CD4-positive, alpha-beta T cell treated with Interleukin-4 for 1 hour (primary cell): Measurements from ENCODE around the gene TMEM108.

Experiments used
- DNase-seq, 2 donors: peaks; one replicate each; pipeline ENCODE4 v3.0.0-alpha.2; 2020 to 2022

Gene TMEM108

DNA sequence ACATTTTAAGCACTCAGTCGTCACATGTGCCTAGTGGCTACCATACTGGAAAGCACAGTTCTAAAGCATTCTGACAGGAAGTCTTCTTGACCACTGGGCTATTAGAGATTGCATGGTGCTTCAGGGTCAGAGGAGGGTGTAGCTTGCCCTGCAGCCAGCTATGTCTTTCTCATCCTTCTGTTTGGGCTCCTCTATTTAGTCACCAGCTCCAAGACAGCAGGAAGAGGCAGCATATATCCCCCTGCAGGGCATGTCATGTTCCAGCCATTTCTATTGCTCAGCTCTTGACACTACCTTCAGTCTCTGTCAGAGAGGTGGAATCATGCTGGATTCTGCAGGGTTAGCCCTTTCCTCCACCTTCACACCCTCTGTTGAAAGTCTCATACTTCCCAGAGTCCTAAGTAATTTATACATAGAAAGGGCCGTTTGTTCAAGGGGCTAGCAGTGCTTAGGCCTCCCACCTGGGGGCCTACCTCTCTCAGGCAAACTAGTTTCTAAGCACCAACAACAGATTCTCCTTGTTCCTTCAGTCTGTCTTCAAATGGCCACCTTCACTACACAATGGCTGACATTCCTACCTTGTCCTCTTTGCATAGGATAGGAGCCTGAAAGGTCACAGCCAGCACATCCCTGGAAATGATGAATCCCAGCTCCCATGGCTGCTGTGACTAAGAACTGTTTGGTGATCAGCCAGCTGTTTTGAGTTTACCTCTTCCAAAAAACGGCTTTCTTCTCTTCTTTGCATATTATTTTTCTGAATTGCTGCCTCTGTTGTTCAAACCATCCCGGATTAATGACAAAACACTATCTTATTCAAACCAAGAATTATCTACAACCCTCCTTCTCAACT lies 246.0 kb downstream of the TMEM108 start:
- no peak for DNase-seq

DNA sequence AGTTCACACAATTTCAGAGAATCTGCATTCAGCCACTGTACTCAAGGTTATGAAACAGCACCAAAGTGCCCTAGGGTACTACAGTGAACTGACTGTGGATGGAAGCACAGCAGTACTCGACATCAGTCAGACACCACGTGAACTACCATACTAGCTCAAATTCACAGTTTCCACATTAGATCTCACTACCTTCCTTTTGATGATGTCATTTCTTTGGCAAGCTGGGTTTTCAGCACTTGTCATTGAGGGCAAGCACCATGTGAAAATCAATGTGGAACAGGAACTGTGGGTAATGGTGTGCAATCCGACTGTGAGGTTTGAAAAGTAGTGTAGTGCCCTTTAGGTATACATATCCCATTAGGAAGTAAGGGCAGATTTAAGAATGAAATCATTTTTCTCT lies 251.1 kb downstream of the TMEM108 start:
- no peak for DNase-seq

DNA sequence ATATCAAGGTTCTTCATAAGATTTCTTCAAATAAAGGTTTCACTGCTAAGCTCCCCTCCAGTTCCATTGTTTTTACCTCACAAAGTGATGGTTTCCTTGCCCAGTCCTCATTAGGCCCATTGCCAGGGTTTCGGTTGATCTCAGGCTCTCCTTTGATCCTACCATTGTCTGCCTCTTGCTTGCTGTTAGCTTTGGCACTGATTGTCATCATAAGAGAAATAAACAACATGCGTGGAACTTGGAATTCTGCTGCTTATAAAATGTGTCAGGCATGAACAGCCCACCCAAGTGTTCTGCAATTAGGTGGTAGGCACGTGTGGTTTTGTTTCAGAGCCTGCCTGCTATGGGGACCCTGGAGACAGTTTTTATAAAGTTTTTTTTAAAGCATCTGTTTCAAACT lies 254.1 kb downstream of the TMEM108 start:
- no peak for DNase-seq

DNA sequence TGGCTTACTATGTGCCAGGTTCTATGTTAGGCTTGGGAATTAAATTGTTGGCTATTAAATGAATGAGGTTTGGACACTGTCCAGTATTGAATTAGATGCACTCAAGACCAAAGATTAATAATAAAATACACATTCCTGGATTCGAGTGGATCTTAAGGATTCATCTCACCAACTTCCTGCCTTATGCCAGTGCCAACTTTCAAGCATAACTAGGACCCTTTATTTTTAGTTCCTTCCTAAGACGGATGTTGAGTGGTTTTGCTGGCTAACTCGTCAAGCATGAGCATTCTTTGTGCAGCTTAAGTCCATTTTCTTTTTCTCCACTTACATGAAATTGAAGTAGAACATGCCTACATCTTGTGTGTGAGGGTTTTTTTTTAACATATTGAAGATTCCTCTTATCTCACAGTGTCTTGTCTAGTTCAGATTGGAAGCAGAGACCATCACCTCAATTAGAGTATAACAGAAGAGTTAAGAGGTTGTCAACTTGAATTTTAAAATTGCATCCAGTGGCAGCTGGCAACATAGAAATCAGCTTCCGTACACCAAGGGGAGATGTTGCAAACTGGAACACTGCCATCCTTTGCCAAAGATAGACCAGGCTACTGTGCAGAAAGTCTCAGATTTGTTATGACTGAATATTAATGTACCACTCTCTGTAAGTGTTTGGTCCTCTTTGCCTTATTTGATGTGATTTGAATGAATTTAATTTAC lies 255.4 kb downstream of the TMEM108 start:
- no peak for DNase-seq

DNA sequence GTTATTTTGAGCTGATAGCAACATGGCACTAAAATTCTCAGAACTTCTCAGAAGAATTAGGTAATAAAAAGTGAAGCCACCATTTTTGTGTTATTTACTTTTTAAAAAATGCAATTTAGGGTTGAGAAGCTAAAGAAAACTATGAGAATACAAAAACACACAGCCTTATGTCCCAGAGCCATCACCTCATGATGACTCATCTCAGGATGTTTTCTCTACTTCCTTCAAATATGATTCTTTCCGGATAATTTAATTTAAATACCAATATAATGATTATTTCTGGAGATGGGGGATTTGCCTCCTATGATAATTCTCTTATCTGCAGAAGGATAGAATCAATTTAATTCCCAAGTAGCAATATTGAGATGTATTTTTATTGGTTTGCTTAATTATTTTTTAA lies 256.1 kb downstream of the TMEM108 start:
- no peak for DNase-seq

DNA sequence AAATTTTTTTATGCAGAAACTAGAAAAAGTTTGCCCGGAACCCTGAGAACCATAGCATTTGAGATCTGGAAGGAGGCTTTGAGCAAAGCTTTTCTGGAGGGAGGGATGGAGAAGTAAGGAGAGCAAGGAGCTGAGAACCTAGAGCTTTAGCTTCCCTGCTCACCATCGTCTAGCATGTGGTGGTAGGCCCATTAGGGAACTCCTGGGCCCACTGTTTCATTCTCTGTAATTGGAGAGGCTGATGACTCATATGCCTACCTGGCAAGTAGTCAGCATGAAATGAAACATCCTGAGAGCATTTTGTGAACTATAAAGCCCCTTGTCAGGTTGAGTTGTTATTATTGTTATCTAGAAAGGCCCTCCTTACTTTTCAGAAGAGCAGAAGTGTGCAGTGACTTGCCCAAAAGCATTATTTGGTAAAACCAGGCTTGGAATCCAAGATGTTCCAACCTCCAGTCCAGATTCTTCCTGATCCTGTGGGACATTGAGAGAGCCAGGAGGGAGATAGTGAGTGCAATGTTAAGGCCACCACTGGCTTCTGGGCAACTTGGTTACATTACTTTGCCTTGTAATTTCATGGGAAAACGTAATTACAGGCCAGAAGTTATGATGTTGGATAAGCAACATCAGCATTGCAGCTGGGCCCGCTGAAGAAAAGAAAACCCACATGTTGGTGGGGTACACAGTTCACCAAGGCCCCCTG lies 257.2 kb downstream of the TMEM108 start:
- DNase-seq, result no peak

DNA sequence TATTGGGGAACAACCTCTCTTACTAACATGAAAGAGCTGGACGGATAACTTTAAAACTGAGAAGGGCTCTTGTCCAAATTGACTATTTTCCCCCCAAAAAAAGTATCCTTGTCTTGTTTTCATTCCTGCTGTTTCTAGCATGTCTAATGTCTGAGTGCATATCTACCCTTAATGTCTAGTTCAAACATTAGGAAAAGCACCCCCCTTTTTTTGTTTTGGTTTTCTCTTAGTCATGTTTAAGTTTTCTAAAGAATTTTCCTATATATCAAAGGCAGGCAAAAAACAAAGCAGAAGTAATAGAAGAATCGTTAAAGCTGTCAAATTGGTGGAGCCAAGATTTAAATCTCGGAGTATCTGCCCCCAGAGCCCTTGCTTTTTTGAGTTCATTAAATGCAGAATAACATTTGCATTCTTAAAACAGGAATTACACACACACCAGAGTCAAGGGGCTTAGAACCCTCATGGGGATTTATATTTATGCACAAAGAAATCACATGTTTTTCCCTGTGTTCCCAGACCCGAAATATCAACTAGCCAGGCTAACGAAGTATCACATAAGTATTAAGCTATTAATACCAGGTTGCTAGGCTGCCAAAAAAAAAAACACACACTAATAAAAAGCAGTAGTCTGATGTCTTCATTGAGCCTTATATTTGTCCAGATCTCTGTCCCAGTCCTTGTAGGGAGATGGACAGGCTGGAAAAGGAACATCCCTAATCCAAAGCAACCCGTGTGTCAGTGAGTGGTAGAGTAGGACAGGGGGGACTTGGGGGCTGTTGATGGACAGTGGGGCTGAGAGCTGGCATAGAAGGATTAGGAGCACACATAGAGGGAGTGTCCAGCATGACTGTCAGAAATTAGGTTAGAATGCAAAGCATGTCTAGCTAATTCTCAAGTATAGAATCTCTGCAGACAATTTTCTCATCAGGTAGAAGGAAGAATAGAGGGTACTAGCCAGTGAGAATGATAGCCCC lies 258.0 kb downstream of the TMEM108 start:
- DNase-seq, result no peak

DNA sequence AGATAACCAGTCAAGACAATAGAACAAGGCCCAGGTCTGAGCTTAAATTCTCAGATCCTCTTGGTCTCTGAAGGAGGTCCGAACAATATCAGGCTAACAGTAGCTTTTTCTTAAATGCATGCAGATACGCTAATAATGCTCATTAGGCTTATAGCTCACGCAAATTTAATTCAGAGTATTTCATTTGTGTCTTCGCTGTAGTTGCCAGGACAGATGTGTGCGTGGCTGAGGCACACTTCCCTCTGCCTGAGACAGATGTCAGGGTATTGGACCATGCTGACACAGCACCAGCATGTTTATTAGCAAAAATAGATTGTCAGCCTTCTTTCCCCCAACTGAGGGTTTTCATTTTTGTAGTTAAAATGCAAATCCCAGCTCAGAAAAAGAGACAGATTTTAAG lies 258.8 kb downstream of the TMEM108 start:
- DNase-seq, result no peak

DNA sequence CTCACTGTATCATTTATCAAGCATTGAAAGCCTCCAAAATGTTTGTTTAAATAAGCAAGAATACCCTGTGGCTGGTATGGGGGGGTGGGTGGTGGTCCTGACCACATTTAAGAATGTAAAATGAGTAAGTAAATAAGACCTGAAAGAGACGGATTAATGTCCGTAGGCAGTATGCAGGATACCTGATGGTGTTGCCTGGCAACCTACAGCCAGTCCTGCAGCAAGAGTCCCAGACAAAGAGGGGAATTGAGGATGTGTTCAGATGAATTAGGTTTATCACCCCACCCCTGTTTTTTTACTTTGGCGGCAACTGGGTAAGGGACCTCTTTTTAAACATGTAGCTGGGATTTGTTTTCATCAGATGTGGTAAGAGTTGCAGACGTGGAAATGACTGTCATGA lies 261.9 kb downstream of the TMEM108 start:
- no peak for DNase-seq

DNA sequence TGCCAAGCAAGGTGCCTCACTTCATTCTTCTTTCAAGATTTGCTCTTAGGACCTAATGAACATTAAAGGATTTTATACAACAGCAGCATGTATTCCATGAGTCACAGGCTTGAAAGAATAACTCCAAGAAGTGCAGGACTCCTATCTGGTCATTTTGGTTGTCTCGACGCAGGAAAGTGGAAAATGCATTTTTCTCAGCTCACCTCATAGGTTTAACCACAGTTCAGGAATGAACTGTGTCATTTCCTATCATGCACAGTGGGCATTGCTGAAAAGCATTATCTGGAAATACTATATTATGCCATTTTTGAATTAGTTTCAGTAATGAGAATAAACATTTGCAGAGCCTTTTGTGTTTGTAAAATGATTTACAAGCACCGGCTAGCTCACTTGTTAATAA lies 263.0 kb downstream of the TMEM108 start:
- no peak for DNase-seq

DNA sequence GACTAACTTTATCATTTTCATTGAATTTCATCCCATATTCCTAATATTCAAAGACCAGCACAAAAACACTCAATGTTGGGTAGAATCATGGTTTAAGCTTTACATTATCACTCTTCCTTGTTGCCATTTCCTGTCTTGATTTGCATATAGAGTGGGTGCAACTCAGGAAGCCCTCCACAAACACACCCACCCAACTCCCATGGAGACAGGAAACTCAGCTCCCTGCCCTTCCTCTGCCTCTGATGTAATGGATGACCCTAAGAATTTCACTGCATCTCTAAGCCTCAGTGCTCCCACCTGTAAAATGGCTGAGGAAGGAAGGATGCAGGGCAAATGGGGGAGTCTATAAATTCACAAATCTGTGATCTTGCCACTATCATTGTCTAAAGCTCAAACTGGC lies 263.5 kb downstream of the TMEM108 start:
- DNase-seq, result no peak

DNA sequence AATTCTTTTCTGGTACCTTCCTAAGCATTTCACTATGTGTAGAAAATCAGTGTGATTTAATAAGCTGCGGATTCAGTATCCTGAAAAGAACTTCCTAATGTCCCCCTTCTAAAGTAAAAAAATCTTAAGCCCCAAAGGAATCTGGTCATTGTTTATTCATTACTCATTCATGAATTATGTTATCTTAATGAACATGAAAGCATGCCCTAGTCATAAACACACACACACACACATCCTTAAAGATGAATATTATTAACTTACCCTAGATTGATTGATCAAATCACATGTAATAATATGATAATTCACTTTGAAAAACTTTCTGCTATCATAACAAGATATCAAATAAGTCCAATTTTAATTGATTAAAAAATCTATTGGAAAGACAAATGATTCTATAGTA lies 265.2 kb downstream of the TMEM108 start:
- no peak for DNase-seq

DNA sequence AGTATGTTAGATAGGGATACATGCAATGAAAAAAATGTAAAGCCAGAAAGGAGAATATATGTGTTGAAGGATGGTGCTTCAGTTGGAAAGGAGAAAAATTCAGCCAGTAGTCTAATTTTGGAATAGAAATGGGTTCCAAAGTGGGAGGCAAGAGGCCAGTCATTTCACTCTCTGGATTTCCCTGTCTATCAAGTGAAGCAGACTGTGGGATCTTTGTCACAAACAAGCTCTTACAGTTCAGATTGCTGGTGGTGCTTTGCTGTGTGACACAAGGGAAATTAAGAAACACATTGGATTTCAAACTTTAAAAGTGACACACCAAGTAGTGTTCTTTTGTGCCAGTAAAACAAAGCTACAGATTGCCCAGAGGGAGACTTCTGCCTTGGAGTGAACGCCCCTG lies 279.7 kb downstream of the TMEM108 start:
- no peak for DNase-seq

DNA sequence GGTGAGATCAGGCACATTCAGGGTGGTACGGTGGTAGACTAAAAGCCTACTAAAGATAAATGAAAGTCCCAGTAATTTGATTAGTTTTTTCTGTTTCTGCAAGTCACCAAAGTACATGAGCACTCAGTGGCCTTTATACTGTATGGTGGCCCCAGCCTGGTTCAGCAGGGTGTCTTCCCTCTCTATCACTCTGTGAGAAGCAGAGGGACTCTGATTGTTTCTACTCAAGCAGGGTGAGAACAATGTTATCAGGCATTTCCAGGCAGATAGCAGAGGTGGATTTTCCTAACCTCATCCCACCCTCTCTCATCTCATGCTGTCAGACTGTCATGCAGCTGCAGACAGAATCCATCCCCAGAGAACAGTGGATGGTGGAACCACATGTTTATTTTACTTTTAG lies 290.2 kb downstream of the TMEM108 start:
- no peak for DNase-seq

DNA sequence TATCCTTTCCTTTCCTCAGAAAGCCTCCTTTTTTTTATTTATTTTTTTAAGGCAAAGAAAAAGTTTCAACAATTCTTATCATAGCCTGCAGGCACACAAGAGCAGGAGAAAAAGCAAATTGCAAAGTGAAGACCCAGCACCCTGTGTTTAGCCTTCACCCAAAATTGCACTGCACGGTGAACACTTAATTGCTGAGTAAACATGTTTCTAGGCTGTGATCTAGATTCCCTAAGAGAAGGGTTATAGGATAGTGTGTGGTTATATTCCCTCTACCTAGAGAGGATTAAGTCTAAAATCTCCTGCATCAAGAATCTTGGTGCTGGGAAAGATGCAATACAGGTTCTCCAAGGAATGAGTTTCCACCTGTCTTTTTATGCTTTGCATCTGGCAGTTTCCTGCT lies 291.4 kb downstream of the TMEM108 start:
- no peak for DNase-seq

DNA sequence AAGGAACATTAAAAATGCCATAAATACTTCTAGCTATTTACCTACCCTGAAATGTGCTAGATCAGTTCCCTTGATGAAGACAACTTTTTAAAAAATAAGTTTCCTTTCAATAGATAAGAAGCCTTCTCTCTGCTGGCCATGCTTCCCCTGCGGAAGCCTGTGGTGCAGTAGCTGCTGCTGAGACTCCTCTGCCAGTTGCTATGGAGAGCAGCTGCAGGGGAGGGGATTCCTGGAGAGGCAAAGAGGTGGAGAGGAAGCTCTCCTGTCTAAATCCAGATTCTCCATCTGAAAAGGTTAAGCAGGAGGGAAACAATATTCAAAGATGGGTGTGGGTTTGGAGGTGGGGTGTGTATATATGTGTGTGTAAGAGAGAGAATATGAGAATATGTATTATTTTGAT lies 291.9 kb downstream of the TMEM108 start:
- DNase-seq, result no peak

DNA sequence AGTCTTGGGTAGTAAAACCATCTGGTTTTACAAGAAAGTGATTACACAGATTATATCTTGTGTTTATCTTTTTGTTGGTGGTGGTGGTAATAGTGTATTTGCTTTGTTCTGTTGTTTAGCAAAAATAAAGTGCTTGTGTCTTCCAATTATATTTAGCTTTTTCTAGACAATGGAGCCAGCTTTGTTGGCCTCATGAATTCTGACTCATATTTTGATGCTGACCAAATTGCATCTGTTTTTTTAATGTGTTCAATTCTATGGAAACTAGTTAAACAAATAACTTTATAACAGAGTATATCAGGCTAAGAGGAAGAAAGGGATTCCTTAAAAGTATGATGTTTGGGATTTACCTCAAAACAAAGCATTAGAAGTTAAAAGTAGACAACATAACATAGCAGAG lies 292.3 kb downstream of the TMEM108 start:
- no peak for DNase-seq

DNA sequence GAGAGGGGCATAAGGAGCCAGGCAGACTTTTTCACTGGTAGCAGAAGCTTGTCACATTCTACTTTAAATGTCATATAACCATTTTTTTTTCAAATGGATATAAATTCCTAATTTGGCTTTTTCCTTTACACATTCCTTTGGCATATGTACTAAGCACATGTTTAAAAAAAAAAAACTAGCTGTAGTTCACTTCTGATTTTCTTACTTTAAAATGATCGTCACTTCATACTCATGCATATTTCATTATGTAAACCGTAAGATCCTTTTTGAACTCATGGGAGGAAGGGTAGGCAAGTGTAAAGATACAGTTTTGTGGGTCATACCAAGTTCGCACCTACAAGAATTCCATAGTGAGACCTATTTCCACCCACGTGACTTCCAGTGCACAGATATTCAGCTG lies 316.5 kb downstream of the TMEM108 start:
- no peak for DNase-seq

DNA sequence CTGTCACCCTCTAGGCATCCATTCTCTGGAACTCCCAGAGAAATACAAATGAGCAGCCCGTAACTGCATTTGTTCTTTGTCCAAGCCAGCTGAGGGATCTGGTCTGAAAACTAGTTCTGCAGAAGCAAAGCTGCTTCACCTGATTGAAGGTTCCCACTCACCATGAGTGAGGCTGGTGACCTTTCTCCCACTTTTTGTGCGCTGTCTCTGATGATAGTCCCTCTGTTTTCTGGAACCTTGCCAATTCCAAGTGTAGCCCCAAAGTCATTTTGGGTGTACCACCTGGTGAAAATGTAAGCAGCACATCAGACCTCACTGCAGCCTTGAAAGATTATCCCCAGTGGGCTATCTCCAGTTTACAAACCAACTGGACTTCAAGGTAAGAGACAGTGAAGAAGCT lies 322.3 kb downstream of the TMEM108 start:
- no peak for DNase-seq

DNA sequence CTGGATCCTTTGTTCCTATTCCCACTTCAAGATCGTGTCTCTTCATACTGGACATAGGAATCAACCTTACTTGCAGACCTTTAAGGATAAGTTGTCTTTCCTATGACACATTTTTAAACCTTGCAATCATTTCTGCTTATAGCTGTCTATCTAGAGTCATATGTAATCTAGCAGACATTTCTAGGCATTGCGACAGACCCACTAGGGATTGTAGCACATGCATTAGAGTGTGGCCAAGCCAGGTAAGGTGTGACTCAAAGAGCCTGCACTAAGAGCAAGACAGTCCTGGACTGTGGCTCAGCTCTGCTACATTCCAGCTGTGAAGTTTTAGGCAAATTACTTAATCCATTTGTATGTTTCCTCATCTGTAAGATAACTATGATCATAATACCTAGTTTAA lies 322.8 kb downstream of the TMEM108 start:
- no peak for DNase-seq

DNA sequence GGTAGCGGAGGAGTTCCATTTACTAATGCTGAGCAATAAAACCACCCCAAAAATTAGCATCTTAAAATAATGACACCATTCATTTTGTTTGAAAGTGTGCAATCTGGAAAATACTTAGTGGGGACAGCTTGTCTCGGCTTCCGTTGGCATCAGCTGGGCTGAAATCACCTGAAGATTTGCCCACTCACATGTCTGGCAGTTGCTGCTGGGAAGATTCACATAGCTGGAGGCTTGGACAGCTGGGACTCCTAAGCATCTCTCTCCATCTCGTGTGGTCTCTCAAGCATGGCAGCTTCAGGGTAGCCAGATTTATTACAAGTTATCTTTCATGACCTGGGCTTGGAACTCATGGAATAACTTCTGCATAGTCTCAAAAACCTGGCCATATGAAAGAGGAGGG lies 323.2 kb downstream of the TMEM108 start:
- no peak for DNase-seq

DNA sequence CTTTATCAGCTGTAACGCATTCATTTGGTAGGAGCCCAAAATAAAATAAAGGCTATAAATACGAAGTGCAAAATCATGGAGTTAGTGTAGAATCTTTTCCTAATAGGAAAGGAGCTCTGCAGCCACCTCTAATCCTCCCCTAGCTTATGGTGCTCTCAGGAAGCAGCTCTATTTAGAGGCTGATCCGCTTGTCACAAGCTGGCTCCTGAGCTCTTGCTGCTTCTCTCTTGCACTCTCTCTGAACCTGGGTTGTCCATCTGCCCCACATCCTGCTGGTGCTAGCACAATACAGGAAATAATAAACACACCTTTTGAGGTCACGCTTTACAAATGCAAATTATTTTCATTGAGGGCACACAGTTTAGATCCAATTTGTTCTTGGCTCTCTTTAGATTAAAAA lies 324.3 kb downstream of the TMEM108 start:
- no peak for DNase-seq

DNA sequence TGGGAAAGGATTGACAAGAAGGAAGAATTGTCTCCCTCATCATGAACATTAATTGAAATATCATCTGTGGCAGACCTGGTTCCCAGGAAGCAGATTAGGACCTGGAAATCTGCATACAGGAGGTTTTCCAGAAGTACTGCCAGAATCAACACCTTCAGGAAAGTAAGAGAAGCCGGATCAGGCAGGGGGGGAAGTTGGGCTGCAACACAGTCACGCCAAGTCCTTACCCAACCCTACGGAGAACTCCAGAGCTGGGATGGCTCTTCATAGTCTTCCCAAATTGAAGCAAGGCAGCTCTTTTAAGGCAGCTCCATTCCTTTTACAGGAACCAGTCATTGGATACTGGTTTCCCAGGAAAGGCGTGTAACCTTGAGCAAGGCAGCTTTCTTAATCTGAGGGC lies 326.5 kb downstream of the TMEM108 start:
- DNase-seq, result no peak
